ENCODE measurements around the gene USP4. TPM values are rescaled to one million over a fixed set of nuclear protein-coding genes. Genes with fewer than 3 reads are reported as not detected.

USP4 gene
- total and polyA plus RNA-seq, 2 of the 13 experiments (the other 11 are each of a cell fraction or from before 2014, with no cell fraction given) = 9.2 to 20.8 TPM

- H3K27ac ChIP-seq (ENCODE audit: extremely low read length, insufficient read depth, low read length) = no peak overlapping the region
- no peak overlapping the region for H3K4me3 ChIP-seq (replicated peaks in 1 of 3; ENCODE audit: insufficient read depth in 1 of 3, low read depth in 2 of 3, low read length in 3 of 3)
- no TSS peak for BruUV-seq (replicated peaks)
- no peaks in the 10 kb centered on the region for H3K27me3 ChIP-seq (ENCODE audit: control insufficient read depth in 1 of 2, insufficient read depth in 2 of 2, low read length in 2 of 2)
- in situ Hi-C loops (cut with HindIII; ENCODE audit: extremely low pct_ligation_motif_present, low pct_unique_long_range_greater_than_20kb) (no loop called here), intact Hi-C loops (cut with micrococcal nuclease; ENCODE audit: unreplicated experiment) (no loop called here)
- CTCF ChIA-PET (ENCODE audit: low intra/inter-chr PET ratio, low total read pairs) = no interaction called here
- H3K9ac ChIP-seq (ENCODE audit: insufficient read depth, low read depth, low read length) = no peak overlapping the region
- H2AFZ ChIP-seq (ENCODE audit: low read length) = no peak overlapping the region
- no peak overlapping the region for H3K4me2 ChIP-seq (ENCODE audit: low read depth, low read length)
- peaks cover 4% of the 10 kb centered on the region; the same call in 1 of the 2 replicates for H3K4me1 ChIP-seq (ENCODE audit: insufficient read depth, low read length)
- H4K20me1 ChIP-seq (ENCODE audit: insufficient read depth, low read length) = no peaks in the 10 kb centered on the region
- DNase-seq (ENCODE audit: low spot score) (no peak), FAIRE-seq (no peak), ATAC-seq (no peak)
- 61% methylated on average over 3 of the region's 3 CpGs for WGBS (ENCODE audit: low lambda C conversion rate)
- H3K9me3 ChIP-seq (ENCODE audit: low read length) = no peaks in the 10 kb centered on the region
- H3K79me2 ChIP-seq (ENCODE audit: insufficient read depth, low read length) = no peaks in the 10 kb centered on the region
- POLR2A ChIA-PET = no interaction called here
- no peaks in the 10 kb centered on the region for H3K36me3 ChIP-seq (replicated peaks in 1 of 2; ENCODE audit: control insufficient read depth in 1 of 2, insufficient read depth in 2 of 2, low read length in 2 of 2)
- no peak for TF ChIP-seq FOXP4 (CRISPR knock-in tag; IDR thresholded peaks at IDR 0.05)
- TF ChIP-seq UBTF (CRISPR knock-in tag; IDR thresholded peaks at IDR 0.05) = no peak
- TF ChIP-seq RNF219 (CRISPR knock-in tag; IDR thresholded peaks at IDR 0.05) = no peak
- no peak for TF ChIP-seq GATA4 (IDR thresholded peaks at IDR 0.05; ENCODE audit: borderline replicate concordance, low read depth)
- no peak for TF ChIP-seq ZNF710 (CRISPR knock-in tag; IDR thresholded peaks at IDR 0.05; ENCODE audit: borderline replicate concordance)
- TF ChIP-seq ZNF646 (CRISPR knock-in tag; IDR thresholded peaks at IDR 0.05) = no peak
- TF ChIP-seq ZBTB14 (CRISPR knock-in tag; IDR thresholded peaks at IDR 0.05) = no peak
Observed at GRCh38 chr3:49253512-49253911, 86.3 kb downstream of the USP4 start.

All from HepG2 (cell line).